Hematopoietic multipotent progenitor cell treated with erythropoietin and hydrocortisone succinate and interleukin-3 and kit ligand, for 15 days (in vitro differentiated cells): ENCODE measurements around the gene COX10.
"Not testable (repeated sequence)": the region's sequence is repeated elsewhere in the genome, so short reads cannot be mapped to it uniquely, and the experiment has no call there.

Experiments used
- DNase-seq: peaks from one replicate; pipeline ENCODE4 v3.0.0-alpha.2; 2015; ENCODE audit warnings: low spot score

COX10 gene

DNA sequence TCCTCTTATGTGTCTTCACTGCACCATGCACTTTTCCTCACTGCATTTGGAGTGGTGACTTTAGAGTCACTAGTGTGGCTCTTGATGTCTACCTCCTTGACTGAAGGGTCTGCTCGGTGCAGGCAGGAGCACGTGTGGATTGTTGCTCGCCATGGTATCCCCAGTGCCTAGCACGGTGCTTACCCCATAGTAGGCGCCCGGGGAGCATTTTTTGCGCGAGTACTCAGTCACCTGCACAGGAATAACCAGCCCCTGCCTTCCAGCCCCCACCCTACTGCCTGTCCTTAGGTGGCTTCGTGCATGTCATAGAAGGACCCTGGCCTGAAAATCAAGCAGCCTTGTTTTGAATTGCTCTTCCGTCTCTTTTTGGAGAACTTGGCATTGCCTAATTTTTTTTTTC is 136.1 kb downstream of the COX10 start:
- DNase-seq, result no peak

DNA sequence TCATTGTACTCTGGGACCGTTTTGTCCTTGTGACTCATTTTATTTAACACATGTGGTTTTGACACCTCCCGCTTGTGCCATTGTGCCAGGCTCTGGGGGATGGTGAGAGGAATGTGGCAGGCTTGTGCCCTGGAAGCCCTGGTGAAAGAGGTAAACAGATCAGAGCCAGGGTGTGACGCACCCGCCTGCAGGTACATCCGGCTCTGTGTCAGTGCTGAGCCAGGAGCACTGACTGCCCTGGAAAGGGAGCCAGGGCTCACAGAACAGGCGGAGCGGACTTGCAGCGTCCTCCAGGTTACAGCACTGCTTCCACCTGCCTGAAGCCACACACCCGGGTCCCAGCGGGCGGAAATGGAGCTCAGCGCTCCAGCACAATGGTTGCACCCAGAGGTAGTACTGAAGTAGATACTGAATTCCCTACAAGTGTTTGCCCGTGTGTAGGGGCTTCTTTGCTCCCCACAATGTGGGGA is 136.7 kb downstream of the COX10 start:
- DNase-seq, result no peak

- no peak for DNase-seq
These were observed 137.6 kb downstream of the COX10 start for GRCh38 chr17:14206891-14207290.

DNA sequence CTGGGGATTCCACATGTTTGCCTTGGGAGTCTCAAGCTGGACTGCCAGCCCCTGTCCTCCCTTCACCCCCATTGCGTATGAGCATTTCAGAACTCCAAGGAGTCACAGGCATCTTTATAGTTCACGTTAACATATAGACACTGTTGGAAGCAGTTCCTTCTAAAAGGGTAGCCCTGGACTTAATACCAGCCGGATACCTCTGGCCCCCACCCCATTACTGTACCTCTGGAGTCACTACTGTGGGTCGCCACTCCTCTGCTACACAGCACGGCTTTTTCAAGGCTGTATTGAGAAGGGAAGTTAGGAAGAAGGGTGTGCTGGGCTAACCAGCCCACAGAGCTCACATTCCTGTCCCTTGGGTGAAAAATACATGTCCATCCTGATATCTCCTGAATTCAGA is 138.5 kb downstream of the COX10 start:
- no peak for DNase-seq

GRCh38 chr17:14209215-14209614 is 139.9 kb downstream of the COX10 start:
- DNase-seq, result peak; percentile 33

- no peak for DNase-seq
These were observed 141.9 kb downstream of the COX10 start for GRCh38 chr17:14211246-14211645.

DNA sequence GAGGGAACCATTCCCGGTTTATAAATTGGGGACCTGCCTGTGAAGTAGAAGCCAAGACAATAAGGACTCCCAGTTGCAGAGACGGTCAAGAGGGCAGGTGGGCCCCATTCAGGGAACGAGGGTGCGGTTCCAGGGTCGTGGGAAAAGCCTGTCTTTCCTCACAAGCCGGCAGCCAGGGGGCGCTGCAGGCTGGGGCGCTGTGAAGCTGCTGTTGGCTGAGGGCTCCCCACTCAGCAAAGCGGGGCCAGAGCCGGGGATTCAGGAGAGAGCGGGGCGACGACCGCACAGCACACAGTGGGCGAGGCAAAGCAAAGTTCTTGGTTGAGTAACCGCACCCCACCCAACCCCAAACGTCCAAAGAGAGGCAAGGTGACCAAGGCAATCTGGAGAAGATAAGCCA is 142.5 kb downstream of the COX10 start:
- peak; percentile 14 for DNase-seq

DNA sequence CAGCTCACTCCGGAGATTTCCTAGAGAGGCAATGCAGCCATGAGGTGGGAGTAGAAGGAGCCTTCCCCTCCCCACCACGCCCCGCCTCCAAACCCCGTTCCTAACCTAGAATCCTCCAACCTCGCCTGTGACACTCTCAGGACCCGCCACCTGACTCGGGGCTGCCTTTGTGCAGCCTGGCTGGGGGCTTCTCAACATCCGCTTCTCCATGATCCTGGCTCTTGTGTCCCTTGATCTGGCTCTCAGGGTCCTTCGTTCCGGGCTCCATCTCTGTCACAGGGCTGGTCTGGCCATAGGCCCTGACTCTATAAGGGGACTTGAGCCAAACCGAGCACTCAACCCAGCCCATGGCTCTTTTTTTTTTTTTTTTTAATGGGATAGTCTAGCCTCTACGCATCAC is 143.1 kb downstream of the COX10 start:
- no peak for DNase-seq

- DNase-seq, result no peak
These were observed 145.0 kb downstream of the COX10 start for GRCh38 chr17:14214271-14214670.

- no peak for DNase-seq
These were observed 153.3 kb downstream of the COX10 start for GRCh38 chr17:14222611-14223010.

DNA sequence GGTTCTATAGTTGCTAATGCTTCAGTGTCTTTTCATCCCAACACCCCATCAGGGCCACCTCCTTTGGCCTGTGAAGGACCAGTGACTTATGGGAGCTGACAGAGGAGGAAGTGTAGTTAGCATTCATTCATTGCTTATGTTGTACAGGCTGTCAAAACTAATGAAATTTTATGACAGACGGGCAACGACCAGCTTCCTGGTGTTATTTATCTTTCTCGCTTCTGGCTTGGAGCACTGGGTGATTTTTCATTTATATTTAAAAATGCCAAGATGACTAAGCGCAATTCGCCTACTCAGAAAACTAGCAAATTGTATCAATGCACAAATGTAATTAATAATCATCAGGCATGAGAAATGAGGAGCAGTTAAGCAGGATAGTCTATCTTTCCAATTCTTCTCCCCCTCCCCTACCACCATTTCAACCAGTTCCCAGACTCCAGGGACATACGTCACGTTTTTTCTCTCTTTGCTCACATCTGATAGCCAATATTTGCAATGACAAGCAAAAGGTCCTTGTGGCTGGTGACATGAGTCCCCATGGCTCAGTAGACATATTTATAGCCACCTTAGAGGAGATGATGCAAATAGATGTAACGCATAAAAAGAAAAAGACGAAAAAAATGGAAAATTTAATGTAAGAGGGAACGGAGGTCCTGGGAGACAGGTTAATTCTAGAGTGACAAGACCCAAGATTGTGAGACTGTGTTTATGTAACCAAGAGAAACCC is 156.1 kb downstream of the COX10 start:
- DNase-seq, result no peak

GRCh38 chr17:14227052-14227451 is 157.7 kb downstream of the COX10 start:
- DNase-seq, result no peak

- no peak for DNase-seq
These were observed 159.6 kb downstream of the COX10 start for GRCh38 chr17:14228903-14229302.

DNA sequence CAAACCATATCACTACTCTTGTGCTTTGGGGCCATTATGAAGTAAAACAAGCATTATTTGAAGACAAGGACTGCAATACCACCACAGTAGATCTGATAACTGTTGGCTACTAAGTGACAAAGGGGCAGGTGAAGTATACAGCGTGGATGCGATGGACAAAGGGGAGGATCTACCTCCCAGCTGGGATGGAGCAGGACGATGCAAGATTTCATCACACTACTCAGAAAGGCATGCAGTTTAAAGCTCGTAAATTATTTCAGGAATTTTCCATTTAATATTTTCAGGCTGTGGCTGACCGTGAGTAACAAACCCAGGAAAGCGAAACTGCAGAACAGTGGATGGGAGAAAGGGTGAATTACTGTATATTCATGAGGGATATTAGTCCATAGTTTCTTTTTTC is 161.9 kb downstream of the COX10 start:
- not testable (repeated sequence) for DNase-seq

- not testable (repeated sequence) for DNase-seq
These were observed 165.7 kb downstream of the COX10 start for GRCh38 chr17:14235047-14235446.

DNA sequence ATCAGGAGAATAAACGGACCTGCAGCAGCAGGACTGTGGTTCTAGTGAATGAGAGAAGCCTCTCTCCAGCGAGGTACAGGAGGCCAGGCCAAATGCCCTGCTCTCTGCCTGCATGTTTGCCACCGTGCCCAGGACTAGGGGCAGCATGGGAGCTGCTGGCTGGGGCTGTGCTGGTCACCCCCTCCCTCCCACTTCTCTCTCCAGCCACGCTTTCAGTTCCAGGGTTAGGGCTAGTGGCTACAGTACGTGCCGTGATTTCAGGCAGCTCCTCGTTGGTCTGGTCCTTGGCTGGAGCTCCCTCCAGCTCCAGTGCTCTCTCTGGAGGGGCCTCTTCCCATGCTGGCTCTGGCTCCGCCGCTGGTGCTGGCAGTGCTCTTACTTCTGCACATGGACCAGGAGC is 166.7 kb downstream of the COX10 start:
- not testable (repeated sequence) for DNase-seq

DNA sequence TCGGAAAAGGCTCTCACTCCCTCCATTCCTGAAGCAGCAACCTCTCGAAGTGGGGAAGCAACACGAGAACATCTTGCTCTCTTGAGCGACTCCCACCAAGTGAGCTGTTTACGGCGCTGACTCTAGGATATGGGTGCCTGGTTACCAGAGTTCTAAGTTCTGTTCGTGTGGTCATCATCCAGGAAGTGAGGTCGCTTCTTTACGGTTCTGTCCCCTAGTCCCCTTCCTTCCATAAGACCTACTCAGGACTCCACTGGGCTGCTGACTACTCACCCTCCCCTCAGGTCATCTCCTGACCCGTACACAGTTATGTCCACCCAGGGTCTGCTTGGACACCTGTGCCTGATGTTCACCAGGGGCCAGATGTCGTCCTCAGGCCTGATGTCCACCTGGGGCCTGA is 167.5 kb downstream of the COX10 start, which contains the start of gene CDRT15:
Gene CDRT15 (minus strand): TSS at position 101 of the 400 bp plus-strand sequence. CDS start 29 bp downstream, at position 72.
- not testable (repeated sequence) for DNase-seq

- not testable (repeated sequence) for DNase-seq
These were observed 170.0 kb downstream of the COX10 start for GRCh38 chr17:14239271-14239670.

- no peak for DNase-seq
These were observed 175.7 kb downstream of the COX10 start for GRCh38 chr17:14245002-14245401.

GRCh38 chr17:14245629-14246028 is 176.3 kb downstream of the COX10 start:
- no peak for DNase-seq
